ENCODE results near the gene ZNF226.
"Not testable (repeated sequence)": the region's sequence is repeated elsewhere in the genome, so short reads cannot be mapped to it uniquely, and the experiment has no call there.

The ZNF226 gene

DNA sequence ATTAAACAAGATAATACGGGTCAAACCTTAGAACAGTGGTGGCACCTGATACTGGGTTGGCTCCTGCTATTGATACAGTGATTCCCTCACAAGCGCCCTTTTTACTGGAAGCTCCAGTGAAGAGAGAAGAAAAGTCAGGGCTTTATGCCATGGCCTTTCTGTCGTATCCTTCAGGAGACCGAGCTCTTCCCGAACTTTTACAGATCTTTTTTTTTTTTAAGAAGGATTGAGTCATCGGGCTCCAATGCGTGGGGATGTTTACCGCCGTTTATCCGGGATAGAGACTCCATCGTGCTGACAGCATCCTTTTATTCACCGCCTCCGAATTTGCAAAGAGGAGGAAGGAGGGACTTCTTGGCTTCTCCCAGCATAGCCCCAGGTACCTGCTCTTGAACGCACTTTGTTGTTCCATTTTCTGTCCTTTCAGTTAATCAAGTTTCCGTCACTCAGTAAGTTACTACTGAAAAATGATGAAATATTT lies 48.0 kb downstream of the ZNF226 start:
- FAIRE-seq = no peak

DNA sequence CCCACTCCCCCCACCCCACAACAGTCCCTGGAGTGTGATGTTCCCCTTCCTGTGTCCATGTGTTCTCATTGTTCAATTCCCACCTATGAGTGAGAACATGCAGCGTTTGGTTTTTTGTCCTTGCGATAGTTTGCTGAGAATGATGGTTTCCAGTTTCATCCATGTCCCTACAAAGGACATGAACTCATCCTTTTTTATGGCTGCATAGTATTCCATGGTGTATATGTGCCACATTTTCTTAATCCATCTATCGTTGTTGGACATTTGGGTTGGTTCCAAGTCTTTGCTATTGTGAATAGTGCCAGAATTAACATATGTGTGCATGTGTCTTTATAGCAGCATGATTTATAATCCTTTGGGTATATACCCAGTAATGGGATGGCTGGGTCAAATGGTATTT lies 55.0 kb downstream of the ZNF226 start:
- not testable (repeated sequence) for FAIRE-seq

DNA sequence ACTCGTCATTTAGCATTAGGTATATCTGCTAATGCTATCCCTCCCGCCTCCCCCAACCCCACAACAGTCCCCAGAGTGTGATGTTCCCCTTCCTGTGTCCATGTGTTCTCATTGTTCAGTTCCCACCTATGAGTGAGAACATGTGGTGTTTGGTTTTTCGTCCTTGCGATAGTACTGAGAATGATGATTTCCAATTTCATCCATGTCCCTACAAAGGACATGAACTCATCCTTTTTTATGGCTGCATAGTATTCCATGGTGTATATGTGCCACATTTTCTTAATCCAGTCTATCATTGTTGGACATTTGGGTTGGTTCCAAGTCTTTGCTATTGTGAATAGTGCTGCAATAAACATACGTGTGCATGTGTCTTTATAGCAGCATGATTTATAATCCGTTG lies 55.9 kb downstream of the ZNF226 start:
- FAIRE-seq = not testable (repeated sequence)

- not testable (repeated sequence) for FAIRE-seq
These were observed 56.4 kb downstream of the ZNF226 start for GRCh38 chr19:44221291-44221690.
